Right lung (tissue), 5 donors: ENCODE results near the gene ADM5. TPM values are rescaled to one million over a fixed set of nuclear protein-coding genes. Genes with fewer than 3 reads are reported as not detected.

Experiments used
- polyA plus RNA-seq, 5 donors: library from polyadenylated mRNA; unstranded; fragments of 120-200 nt; gene quantifications; one replicate each; pipeline versions ENCODE4 v1.2.1 to v1.2.3, GENCODE V29; 2013; ENCODE audit warnings: inconsistent platforms in 1 of 5, low replicate concordance in 1 of 5; ENCODE audit not compliant: insufficient read length in 5 of 5, insufficient read depth in 1 of 5

ADM5 gene
- polyA plus RNA-seq, 5 donors, result 0.76 to 2.8 (median 1.3) TPM

Other genes starting within 250 kb of the ADM5 start
- gene SLC17A7, start 248.1 kb upstream of the ADM5 start, polyA plus RNA-seq, result under 1 TPM; 0.31 to 0.51 (median 0.34) TPM
- 10 to 100 TPM; 66.9 to 88.7 (median 78.2) TPM for gene PIH1D1, start 237.8 kb upstream of the ADM5 start, polyA plus RNA-seq
- gene ALDH16A1, start 236.4 kb upstream of the ADM5 start, polyA plus RNA-seq, result 10 to 100 TPM; 12.8 to 24.3 (median 14.0) TPM
- 10 to 100 TPM in 1 of 5 donors, 1 to 10 TPM in 4; 4.8 to 10.1 (median 6.5) TPM for gene FLT3LG, start 215.4 kb upstream of the ADM5 start, polyA plus RNA-seq
- 1,000 to 10,000 TPM; 3,241 to 4,813 (median 3,633) TPM for gene RPL13A, start 202.0 kb upstream of the ADM5 start, polyA plus RNA-seq
- 1,000 to 10,000 TPM; 3,362 to 3,985 (median 3,582) TPM for gene RPS11, start 193.2 kb upstream of the ADM5 start, polyA plus RNA-seq
- gene FCGRT, start 176.9 kb upstream of the ADM5 start, polyA plus RNA-seq, result 100 to 1,000 TPM; 258 to 406 (median 318) TPM
- gene RCN3, start 161.6 kb upstream of the ADM5 start, polyA plus RNA-seq, result 10 to 100 TPM; 13.9 to 48.4 (median 21.5) TPM
- 10 to 100 TPM; 51.0 to 80.7 (median 59.0) TPM for gene NOSIP, start 109.0 kb upstream of the ADM5 start, polyA plus RNA-seq
- 1 to 10 TPM; 3.3 to 6.1 (median 4.4) TPM for gene PRRG2, start 108.3 kb upstream of the ADM5 start, polyA plus RNA-seq
- gene PRR12, start 98.4 kb upstream of the ADM5 start, polyA plus RNA-seq, result 10 to 100 TPM; 15.9 to 35.4 (median 23.7) TPM
- 10 to 100 TPM; 20.3 to 39.5 (median 24.7) TPM for gene RRAS, start 49.5 kb upstream of the ADM5 start, polyA plus RNA-seq
- 10 to 100 TPM; 18.4 to 45.0 (median 31.3) TPM for gene SCAF1, start 47.4 kb upstream of the ADM5 start, polyA plus RNA-seq
- 10 to 100 TPM; 48.9 to 87.5 (median 73.7) TPM for gene IRF3, start 23.7 kb upstream of the ADM5 start, polyA plus RNA-seq
- 10 to 100 TPM; 20.2 to 34.8 (median 24.7) TPM for gene BCL2L12, start 23.7 kb upstream of the ADM5 start, polyA plus RNA-seq
- gene PRMT1, start 12.3 kb upstream of the ADM5 start, polyA plus RNA-seq, result 100 to 1,000 TPM; 189 to 299 (median 236) TPM
- 10 to 100 TPM; 24.3 to 34.0 (median 27.8) TPM for gene CPT1C, start 1.5 kb downstream of the ADM5 start, polyA plus RNA-seq
- under 1 TPM; 0.16 to 0.36 (median 0.28) TPM for gene TSKS, start 73.7 kb downstream of the ADM5 start, polyA plus RNA-seq
- gene AP2A1, start 77.4 kb downstream of the ADM5 start, polyA plus RNA-seq, result 10 to 100 TPM; 47.8 to 87.2 (median 57.3) TPM
- gene FUZ, start 123.7 kb downstream of the ADM5 start, polyA plus RNA-seq, result 10 to 100 TPM; 21.6 to 28.9 (median 27.2) TPM
- gene MED25, start 128.7 kb downstream of the ADM5 start, polyA plus RNA-seq, result 10 to 100 TPM; 45.4 to 63.8 (median 54.8) TPM
- 100 to 1,000 TPM; 207 to 317 (median 259) TPM for gene PTOV1, start 161.6 kb downstream of the ADM5 start, polyA plus RNA-seq
- gene PNKP, start 178.0 kb downstream of the ADM5 start, polyA plus RNA-seq, result 10 to 100 TPM; 54.1 to 76.4 (median 59.0) TPM
- 10 to 100 TPM; 26.9 to 49.1 (median 29.9) TPM for gene AKT1S1, start 187.8 kb downstream of the ADM5 start, polyA plus RNA-seq
- 10 to 100 TPM; 32.2 to 49.5 (median 48.3) TPM for gene TBC1D17, start 188.1 kb downstream of the ADM5 start, polyA plus RNA-seq
- gene IL4I1, start 207.3 kb downstream of the ADM5 start, polyA plus RNA-seq, result 1 to 10 TPM; 1.0 to 2.1 (median 1.5) TPM
- 10 to 100 TPM; 20.8 to 38.5 (median 22.9) TPM for gene ATF5, start 239.6 kb downstream of the ADM5 start, polyA plus RNA-seq
- 10 to 100 TPM; 52.9 to 69.1 (median 62.4) TPM for gene NUP62, start 239.9 kb downstream of the ADM5 start, polyA plus RNA-seq